GM12878 (cell line): ENCODE results near the gene DCC.

ENCODE experiments used
- EZH2 ChIP-seq: IDR thresholded peaks from 2 replicates; pipeline ENCODE4 v1.6.1; 2012; ENCODE audit warnings: low read depth, mild to moderate bottlenecking, control low read depth, inconsistent platforms, low read length, borderline replicate concordance; ENCODE audit not compliant: control insufficient read depth
- RCOR1 ChIP-seq: conservative IDR thresholded peaks from 2 replicates; pipeline ENCODE4 v1.6.1; 2012; ENCODE audit warnings: low read depth, low read length, improper control_type of control experiment
- TF ChIP-seq, protein P1 (sequence below), 3 experiments: IDR thresholded peaks in 2 of 3; conservative IDR thresholded peaks in 1 of 3; 2 replicates each; pipeline ENCODE4 v1.5.1; 2011; ENCODE audit warnings: low read depth in 3 of 3, low read length in 3 of 3, mild to moderate bottlenecking in 3 of 3, control low read depth in 2 of 3, moderate library complexity in 2 of 3, inconsistent platforms in 1 of 3, mixed read lengths in 1 of 3; ENCODE audit not compliant: control insufficient read depth in 2 of 3, insufficient read depth in 1 of 3; ENCODE audit errors: extremely low read depth in 1 of 3

DNA sequence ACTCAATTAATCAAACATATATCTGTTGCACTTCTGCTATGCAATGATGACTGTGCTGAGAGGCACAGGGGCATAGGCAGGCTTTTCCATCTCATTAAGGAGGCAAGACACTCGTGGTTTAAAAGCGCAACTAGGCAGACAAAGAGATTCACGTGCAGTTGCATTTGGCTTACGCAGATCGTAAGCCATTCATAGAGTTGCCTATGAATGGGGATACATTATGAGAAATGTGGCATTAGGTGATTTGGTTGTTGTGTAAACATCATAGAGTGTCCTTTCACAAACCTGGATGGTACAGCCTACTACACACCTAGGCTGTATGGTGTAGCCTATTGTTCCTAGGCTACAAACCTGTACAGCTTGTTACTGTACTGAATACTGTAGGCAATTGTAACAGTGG lies 284.7 kb downstream of the DCC start:
- TF ChIP-seq RCOR1, result no peak
- TF ChIP-seq EZH2, result no peak
- TF ChIP-seq, protein P1, sequence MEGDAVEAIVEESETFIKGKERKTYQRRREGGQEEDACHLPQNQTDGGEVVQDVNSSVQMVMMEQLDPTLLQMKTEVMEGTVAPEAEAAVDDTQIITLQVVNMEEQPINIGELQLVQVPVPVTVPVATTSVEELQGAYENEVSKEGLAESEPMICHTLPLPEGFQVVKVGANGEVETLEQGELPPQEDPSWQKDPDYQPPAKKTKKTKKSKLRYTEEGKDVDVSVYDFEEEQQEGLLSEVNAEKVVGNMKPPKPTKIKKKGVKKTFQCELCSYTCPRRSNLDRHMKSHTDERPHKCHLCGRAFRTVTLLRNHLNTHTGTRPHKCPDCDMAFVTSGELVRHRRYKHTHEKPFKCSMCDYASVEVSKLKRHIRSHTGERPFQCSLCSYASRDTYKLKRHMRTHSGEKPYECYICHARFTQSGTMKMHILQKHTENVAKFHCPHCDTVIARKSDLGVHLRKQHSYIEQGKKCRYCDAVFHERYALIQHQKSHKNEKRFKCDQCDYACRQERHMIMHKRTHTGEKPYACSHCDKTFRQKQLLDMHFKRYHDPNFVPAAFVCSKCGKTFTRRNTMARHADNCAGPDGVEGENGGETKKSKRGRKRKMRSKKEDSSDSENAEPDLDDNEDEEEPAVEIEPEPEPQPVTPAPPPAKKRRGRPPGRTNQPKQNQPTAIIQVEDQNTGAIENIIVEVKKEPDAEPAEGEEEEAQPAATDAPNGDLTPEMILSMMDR (IDR thresholded peaks at IDR 0.05 in 2 of 3, conservative IDR thresholded peaks at IDR 0.05 in 1 of 3; ENCODE audit: control insufficient read depth in 2 of 3, extremely low read depth in 1 of 3, insufficient read depth in 1 of 3, low read depth in 3 of 3, low read length in 3 of 3), result no peak
